HG02943 (cell line): ENCODE measurements around the gene SPOP.

ENCODE experiments used
- ATAC-seq: cut with Tn5 transposase; IDR thresholded peaks from one replicate; pipeline ENCODE4 v1.9.1; 2021; ENCODE audit warnings: mild to moderate bottlenecking, low read depth, moderate library complexity; ENCODE audit not compliant: unreplicated experiment

The SPOP gene

GRCh38 chr17:49588726-49589576, 88.9 kb downstream of the SPOP start:
- ATAC-seq: no peak

- no peak for ATAC-seq
Measured at GRCh38 chr17:49588312-49588711, 89.6 kb downstream of the SPOP start.

- no peak for ATAC-seq
Measured at GRCh38 chr17:49587366-49588073, 90.4 kb downstream of the SPOP start.

- ATAC-seq: no peak
Measured at GRCh38 chr17:49585422-49586027, 92.4 kb downstream of the SPOP start.

- ATAC-seq: no peak
Measured at GRCh38 chr17:49583889-49584288, 94.0 kb downstream of the SPOP start.

- ATAC-seq: no peak
Measured at GRCh38 chr17:49583226-49583625, 94.7 kb downstream of the SPOP start.

GRCh38 chr17:49582789-49583188, 95.1 kb downstream of the SPOP start:
- no peak for ATAC-seq

GRCh38 chr17:49582055-49582722, 95.7 kb downstream of the SPOP start:
- ATAC-seq: no peak

GRCh38 chr17:49581648-49581998, 96.3 kb downstream of the SPOP start:
- ATAC-seq: no peak

GRCh38 chr17:49580981-49581647, 96.8 kb downstream of the SPOP start:
- ATAC-seq: no peak

- ATAC-seq: no peak
Measured at GRCh38 chr17:49580055-49580721, 97.7 kb downstream of the SPOP start.

- no peak for ATAC-seq
Measured at GRCh38 chr17:49579522-49579921, 98.4 kb downstream of the SPOP start.

- no peak for ATAC-seq
Measured at GRCh38 chr17:49578952-49579500, 98.9 kb downstream of the SPOP start.

- ATAC-seq: no peak
Measured at GRCh38 chr17:49578414-49578813, 99.5 kb downstream of the SPOP start.

GRCh38 chr17:49577963-49578362, 99.9 kb downstream of the SPOP start:
- ATAC-seq: no peak

- no peak for ATAC-seq
Measured at GRCh38 chr17:49577650-49577934, 100.3 kb downstream of the SPOP start.

GRCh38 chr17:49576917-49577649, 100.8 kb downstream of the SPOP start:
- no peak for ATAC-seq

GRCh38 chr17:49576088-49576916, 101.6 kb downstream of the SPOP start:
- ATAC-seq: no peak
